Stimulated activated CD8-positive, alpha-beta memory T cell treated with anti-CD3 and anti-CD28 coated beads, Interleukin-12 subunit alpha, Interleukin-12 subunit beta, amount 100 ng/mL, for 4 hours (primary cell): Measurements from ENCODE around the gene XBP1.
"Not testable (repeated sequence)": the region's sequence is repeated elsewhere in the genome, so short reads cannot be mapped to it uniquely, and the experiment has no call there.

Source experiments
- DNase-seq: peaks from one replicate; pipeline ENCODE4 v3.0.0-alpha.2; 2020; ENCODE audit warnings: low read depth

The XBP1 gene

DNA sequence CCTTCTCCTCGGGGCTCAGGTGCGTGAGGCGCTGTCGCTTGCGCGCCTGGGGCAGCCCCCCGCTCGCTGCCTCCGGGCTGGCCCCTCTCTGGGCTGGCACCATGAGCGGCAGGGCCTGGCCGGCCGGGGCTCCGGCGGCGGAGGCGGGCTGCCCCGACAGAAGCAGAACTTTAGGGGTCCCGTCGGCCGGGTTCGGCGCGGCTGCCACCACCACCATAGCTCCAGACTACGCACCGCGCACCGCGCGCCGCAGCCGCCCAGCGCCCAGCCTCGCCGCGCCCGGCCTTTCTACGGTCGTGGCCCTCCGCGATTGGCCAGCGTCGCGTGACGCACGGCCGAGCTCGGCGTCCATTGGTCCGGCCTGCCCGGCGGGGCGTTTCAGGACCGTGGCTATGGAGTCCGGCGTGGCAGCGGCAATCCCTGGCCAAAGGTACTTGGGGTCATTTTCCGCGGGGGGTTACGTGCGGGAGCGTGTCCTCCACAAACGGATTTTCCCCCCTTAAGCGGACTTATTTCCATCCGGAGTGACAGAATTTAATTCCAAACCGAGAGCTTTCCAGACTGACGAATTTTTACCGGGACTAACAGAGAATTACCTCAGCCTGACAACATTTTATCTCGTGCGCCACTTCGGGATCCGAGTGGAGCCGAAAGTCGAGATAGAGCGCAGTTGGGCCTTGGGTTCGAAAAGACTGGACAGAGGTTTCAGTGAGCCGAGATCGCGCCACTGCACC is at the start of gene XBP1:
Gene XBP1, minus strand, starts transcription at position 262 of the 734 bp plus-strand sequence.
- DNase-seq, result peak; percentile 84

DNA sequence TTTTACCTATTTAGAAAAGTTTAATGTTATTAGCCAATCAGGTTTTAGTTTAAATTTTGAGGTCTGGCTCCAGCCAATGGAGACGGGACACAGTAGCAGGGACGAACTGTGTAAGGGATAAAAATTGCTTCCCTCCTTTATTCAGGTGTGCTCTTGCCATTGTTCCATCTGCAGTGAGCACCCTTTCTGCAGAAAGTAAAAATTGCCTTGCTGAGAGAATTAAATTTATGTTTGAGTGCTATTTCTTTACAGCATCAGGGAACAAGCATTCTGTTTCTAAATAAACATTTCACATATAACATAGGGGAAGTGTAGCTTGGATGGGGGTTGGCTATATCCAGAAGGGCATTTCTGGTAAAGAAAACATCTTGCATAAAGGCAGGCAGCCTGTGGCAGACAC is 46.6 kb upstream of the XBP1 start:
- DNase-seq, result no peak

DNA sequence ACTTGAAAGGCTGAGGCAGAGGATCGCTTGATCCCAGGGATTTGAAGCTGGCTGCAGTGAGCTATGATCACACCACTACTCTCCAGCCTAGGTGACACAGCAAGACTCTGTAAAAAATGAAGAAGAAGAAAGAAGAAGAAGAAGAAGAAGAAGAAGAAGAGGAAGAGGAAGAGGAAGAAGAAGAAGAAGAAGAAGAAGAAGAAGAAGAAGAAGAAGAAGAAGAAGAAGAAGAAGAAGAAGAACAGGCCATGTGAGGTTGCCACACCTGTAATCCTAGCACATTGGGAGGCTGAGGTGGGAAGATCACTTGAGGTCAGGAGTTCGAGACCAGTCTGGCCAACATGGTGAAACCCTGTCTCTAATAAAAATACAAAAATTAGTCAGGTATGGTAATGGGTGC is 43.9 kb upstream of the XBP1 start:
- not testable (repeated sequence) for DNase-seq

DNA sequence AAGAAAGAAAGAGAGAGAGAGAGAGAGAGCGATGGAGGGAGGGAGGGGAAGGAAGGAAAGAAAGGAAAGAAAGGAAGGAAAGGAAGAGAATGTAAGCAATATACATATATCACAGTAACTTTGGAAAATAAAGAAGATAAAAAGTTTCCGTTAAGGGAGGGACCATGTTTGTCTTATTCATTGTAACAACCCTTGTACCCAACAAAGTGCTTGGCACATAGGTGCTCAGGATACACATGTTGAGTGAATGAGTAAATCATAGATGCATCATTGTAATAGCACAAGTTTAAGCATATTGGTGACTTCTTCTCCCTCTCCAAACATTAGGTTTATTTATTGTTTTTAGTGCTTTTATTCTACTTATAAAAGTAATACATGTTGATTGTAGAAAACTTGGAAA is 43.3 kb upstream of the XBP1 start:
- no peak for DNase-seq

DNA sequence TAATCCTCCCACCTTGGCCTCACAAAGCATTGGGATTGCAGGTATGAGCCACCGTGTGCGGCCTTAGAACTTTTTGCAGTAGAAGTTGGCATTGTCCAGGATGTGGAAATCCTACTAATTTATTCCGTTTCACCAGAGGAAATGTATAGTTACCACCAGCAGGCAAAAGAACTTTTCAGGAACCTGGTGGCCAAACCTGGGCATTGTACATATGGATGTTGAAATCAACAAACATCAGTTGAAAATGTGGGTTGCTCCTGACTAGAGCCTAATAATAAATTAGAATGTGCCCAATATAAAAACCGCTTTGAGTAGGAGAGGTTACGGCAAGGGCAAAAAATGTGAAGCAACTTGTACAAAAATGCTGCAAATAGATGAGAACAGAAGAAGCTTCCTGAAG is 40.7 kb upstream of the XBP1 start:
- DNase-seq, result no peak

DNA sequence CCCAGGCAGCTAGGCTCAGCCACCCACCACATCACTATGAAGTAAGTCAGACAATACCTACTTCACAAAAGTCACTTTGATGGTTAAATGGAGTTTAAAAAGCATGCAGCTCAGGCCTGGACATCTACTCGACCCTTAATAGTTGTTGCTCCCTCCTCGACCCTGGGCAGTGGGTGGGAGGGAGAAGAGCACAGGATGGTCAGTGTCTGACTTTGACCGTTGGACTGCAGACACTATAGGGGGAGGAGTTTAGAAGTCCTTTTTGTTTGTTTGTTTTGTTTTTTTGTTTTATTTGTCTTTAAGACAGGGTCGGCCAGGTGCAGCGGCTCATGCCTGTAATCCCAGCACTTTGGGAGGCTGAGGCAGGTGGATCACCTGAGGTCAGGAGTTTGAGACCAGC is 38.6 kb upstream of the XBP1 start:
- no peak for DNase-seq

DNA sequence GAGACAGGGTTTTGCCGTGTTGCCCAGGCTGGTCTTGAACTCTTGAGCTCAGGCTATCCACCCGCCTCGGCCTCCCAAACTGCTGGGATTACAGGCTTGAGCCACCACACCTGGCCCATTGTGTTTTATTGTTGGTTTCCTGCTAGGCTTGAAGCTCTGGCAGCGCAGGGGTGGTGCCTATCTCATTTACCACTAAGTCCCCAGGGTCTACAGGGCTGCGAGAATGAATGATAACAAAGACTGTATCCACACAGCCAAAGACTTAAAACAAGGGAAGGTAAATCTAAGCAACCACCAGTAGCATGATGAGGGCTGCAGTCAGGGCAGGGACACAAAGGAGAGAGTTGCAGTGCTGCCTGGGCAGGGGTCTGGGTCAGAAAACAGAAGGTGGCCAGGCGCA is 37.3 kb upstream of the XBP1 start:
- DNase-seq, result no peak

DNA sequence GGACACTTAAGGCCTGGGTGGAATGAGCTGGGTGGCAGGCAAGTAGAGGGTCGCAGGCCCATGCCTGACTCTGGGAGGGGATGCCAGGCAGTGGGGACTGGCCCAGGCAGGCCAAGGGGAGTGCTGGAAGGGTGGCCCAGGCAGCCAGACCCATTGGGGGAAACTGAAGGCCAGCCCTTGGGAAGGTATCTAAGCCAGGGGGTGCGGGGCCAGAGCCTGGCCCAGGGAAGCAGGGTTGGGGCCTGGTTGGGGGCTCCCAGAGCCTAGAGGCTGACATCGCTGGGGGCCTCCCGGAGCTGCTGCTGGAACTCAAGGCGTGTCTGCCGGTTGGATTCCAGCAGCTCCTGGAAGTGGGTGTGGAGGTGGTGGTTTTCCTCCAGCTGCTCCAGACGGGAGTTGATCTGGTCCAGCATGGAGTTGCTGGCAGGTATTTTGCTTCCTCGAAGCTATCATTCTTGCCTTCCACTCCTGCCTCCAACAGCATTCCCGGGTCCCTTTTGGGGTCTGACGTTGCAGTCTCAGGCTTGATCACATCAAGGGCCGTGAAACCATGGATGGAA is 35.3 kb upstream of the XBP1 start:
- no peak for DNase-seq

DNA sequence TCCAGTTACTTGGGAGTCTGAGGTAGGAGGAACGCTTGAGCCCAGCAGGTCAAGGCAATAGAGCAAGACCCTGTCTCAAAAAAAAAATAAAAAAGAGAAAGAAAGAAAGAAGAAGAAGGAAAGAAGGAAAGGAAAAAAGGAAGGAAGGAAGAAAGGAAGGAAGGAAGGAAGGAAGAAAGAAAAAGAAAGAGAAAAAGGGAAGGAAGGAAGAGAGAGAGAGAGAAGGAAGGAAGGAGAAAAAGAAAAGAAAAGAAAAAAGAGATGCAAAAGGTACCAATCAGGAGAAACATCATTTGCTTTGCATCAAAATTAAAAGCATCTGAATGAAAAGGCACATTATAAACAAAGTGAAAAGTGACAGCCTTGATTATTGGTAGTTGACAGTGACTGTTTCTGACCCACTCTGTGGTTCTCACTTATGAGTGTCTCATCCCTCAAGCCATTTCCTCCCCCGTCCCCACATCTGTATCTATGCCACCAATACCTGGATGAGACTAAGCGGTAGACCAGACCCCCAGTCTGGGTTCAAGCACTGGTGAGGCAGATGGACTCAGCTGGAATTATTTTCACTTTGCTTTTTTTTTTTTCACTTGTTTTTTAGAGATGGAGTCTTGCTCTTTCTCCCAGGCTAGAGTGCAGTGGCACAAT is 33.0 kb upstream of the XBP1 start:
- DNase-seq, result no peak

DNA sequence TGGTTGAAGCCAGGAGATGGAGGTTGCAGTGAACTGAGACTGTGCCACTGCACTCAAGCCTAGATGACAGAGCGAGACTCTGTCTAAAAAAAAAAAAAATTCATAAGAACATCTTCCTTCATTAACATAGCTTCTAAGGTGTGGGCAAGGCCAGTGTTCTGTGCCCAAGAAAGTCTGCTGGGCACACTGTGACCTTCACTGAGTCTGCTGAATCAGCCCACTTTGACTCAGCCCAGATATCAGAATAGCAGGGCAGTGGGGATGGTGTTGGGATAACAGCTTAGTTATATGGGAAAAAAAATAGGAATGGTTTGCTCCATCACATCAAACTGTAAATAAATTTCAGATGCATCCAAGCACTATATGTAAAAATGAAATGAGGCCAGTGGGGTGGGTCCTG is 32.4 kb upstream of the XBP1 start:
- DNase-seq, result no peak

DNA sequence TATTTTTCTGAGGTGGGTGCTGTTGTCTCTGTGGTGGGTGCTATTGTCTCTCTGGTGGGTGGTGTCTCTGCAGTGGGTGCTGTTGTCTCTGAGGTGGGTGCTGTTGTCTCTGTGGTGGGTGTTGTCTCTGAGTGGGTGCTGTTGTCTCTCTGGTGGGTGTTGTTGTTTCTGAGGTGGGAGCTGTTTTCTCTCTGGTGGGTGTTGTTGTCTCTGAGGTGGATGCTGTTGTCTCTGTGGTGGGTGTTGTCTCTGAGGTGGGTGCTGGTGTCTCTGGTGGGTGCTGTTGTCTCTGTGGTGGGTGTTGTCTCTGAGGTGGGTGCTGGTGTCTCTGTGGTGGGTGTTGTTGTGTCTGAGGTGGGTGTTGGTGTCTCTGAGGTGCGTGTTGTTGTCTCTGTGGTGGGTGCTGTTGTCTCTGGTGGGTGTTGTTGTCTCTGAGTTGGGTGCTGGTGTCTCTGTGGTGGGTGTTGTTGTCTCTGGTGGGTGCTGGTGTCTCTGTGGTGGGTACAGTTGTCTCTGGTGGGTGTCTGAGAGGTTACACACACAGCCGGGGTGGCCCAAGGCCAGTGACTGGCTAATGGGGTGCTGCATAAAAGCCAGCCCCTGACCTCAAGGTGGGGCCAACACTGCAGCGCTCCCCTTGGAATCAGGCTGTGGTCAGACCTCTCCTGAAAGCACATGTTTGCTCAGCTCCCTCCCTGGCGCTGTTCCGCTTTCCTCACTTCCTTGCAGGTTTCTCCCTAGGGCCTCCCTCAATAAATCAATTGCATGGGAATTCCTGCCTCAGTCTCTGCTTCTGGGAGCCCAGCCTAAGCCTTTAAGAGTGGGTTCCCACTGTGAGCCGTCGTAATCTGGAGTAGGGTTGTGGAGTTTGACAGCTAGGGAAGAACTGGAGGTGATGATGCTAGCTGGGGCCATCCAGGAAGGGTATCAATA is 31.0 kb upstream of the XBP1 start:
- no peak for DNase-seq

DNA sequence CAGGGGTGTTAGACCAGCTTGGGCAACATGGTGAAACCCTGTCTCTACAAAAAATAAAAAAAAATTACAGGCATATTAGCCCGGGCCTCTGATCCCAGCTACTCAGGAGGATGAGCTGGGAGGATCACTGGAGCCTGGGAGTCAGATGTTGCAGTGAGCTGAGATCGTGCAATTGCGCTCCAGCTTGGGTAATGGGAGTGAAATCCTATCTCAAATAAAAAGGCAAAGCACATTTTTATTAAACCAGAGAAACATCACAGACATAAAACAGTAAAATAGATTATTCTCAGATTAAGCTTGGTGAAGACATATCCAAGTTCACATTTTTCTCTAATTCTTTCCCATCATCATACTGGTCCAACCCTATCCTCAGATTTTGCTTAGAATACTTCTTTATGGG is 30.1 kb upstream of the XBP1 start:
- DNase-seq, result no peak

DNA sequence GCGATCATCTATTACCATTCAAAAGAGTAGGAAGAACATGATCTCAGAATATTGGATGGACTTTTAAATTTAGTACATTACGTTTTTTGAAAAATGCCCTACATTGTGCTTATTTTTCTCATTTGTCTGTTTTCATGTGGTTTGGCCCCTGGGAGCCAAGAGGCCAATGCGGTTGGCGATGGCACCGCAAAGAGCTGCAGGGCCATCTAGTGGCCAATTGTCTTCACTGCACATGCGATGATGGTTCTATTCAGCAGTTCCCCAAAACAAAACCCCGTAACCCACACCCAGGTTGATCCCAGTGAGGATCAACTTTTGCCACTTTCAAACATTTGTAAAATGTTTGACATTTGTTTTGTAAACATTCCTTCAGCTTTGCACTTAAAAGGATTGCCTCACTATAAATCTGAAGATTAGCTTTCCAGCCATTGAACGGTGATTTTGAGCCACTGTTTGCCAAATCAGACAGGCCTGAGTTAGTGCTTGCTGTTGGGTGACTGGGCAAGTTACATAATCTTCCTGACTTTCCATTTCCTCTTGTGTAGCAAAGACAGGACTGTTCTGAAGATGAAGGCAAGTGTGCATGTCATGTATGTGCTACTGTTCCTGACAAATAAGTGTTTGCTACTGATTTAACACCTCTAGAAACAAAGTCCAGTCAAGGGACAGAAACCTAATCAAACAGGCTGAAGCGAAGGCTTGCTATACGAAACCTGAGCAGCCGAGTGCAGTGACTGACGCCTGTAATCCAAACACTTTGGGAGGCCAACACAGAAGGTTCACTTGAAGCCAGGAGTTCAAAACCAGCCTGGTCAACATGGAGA is 29.2 kb upstream of the XBP1 start:
- peak; percentile 45 for DNase-seq

DNA sequence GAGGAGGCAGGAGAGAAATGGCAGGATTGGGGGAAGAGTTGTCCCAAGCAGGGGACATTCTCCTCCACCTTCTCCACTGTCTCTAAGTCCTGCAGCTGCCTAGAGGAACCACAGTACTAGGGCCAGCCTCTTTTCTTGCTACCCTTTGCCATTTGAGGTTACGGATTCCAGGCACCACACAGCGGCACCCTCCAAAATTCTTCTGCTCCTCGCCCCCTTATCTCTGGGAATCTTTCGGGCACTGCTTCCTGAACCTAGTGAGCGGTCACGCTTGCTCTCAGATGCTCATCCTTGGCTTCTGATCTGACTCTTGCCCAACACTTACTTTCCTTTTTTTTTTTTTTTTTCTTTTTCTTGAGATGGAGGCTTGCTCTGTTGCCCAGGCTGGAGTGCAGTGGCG is 26.6 kb upstream of the XBP1 start:
- no peak for DNase-seq

DNA sequence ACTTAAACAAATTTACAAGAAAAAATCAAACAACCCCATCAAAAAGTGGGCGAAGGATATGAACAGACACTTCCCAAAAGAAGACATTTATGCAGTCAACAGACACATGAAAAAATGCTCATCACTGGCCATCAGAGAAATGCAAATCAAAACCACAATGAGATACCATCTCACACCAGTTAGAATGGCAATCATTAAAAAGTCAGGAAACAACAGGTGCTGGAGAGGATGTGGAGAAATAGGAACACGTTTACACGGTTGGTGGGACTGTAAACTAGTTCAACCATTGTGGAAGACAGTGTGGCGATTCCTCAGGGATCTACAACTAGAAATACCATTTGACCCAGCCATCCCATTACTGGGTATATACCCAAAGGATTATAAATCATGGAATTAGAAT is 26.1 kb upstream of the XBP1 start:
- DNase-seq, result not testable (repeated sequence)

DNA sequence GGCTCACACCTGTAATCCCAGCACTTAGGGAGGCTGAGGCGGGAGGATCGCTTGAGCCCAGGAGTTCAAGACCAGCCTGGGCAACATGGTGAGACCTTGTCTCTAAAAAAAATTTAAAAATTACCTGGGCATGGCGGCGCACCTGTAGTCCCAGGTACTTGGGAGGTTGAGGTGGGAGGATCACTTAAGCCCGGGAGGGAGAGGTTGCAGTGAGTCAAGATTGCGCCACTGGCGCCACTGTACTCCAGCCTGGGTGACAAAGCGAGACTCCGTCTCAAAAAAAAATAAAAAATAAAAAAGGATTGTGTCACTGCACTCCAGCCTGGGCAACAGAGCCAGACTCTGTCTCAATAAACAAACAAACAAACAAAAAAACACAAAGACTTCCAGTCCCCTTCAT is 24.1 kb upstream of the XBP1 start:
- not testable (repeated sequence) for DNase-seq

DNA sequence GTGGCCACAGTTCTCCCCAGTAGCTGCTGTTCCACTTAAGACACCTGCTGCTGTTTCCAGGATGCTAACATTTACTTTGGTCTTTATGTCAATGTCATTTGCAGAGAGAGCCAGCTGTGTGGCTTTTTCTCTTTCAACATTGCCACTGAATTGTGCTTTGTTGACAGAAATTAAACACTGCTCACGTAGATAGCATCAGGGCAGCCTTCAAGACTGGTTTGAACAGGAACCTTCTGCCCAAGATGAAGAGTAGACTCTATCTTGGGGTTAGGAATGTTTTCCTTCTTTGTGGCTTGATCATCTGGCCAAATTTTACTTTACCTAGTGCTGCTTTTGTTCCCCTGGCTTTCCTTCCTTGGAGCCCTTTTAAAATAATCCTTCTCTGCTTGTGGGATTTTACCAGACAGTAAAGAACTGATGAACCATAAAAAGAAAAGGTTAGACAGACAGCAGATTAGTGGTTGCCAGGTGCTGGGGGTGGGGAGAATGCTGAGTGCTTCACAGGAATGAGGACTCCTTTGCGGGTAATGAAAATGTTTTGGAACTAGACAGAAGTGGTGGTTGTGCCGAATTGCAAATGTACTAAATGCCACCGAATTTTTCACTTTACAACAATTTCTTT is 22.7 kb upstream of the XBP1 start:
- no peak for DNase-seq

DNA sequence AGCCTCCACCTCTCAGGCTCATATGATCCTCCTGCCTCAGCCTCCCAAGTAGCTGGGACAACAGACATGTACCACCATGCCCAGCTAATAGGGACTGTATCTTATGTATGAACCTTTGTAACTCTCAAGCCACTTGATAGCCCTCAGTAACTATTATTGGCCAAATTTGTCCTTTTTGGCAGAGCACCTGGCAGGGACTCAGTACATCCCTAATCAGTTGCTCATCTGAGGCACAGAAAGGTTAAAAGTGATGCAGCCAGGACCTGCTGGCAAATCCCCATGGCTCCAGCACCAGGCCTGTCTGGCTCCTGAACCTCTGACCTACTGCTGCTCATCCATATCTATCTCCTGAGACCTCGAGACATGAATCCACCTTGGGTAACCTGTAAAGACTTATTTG is 21.1 kb upstream of the XBP1 start:
- no peak for DNase-seq

DNA sequence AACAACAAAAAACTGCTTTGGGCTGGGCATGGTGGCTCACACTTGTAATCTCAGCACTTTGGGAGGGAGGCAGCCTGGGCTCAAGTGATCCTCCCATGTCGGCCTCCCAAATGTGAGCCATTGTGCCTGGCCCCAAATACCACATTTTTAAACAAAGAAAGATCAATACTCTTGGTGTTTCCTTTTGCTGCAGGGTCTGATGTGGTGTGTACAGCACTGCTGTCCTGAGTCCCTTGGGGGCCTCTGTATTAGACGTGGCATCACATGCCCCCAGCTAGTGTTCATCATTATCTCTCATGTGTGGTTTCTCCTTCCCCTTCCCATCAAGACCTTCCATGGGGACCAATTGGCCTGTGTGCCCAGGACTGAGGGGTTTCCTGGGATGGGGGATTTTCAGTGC is 20.5 kb upstream of the XBP1 start:
- DNase-seq, result no peak

DNA sequence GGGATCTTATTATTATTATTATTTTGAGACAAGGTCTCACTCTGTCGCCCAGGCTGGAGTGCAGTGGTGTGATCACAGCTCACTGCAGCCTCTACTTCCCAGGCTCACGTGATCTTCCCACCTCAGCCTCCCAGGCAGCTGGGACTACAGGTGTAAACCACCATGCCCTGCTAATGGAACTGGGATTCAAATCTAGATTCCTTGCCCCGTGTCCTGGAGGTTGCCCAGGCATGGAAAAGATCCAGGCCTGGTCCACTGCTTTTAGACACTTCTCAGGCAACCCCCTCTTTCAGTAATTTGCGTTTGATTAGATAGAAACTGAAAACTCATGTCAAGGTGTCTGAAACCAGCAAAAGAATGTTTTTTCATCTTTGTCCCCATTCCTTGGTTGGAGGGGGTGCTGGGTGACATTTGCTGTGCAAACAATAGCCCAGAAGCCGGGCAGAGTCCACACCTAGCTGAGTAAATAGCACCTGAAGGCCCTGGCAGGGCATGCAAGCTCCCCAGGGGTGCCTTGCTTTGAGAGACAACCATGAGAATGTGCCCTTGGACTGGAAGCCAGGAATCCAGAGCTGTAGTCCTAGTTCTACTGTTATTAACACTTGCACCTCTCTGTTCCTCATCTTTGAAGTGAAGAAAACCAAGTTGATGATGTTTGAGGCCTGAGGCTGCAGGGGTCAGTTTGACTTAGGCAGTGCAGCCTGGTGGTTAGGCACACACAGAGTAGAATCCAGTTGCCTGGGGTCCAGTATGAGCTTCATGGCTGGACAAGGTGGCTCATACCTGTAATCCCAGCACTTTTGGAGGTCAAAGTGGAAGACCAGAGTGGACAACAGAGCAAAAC is 19.1 kb upstream of the XBP1 start:
- no peak for DNase-seq
